NCI-H2227 (cell line): ENCODE results near the gene C12orf42.

ENCODE experiments used
- DNase-seq: peaks from one replicate; lab custom pipeline; 2025; ENCODE audit not compliant: unreplicated experiment; lab: John Stamatoyannopoulos, UW

The C12orf42 gene

GRCh38 chr12:103350116-103350515 lies 145.7 kb downstream of the C12orf42 start:
- DNase-seq = no peak

GRCh38 chr12:103348935-103349334 lies 146.8 kb downstream of the C12orf42 start:
- no peak for DNase-seq

- DNase-seq = no peak
These were observed 158.8 kb downstream of the C12orf42 start for GRCh38 chr12:103336940-103337339.

GRCh38 chr12:103334466-103334865 lies 161.3 kb downstream of the C12orf42 start:
- peak; percentile 20 for DNase-seq

- DNase-seq = no peak
These were observed 162.1 kb downstream of the C12orf42 start for GRCh38 chr12:103333676-103334075.

GRCh38 chr12:103331643-103332042 lies 164.1 kb downstream of the C12orf42 start:
- DNase-seq = no peak

- no peak for DNase-seq
These were observed 165.1 kb downstream of the C12orf42 start for GRCh38 chr12:103330672-103331071.

GRCh38 chr12:103327676-103328075 lies 168.1 kb downstream of the C12orf42 start:
- no peak for DNase-seq

GRCh38 chr12:103326190-103326589 lies 169.6 kb downstream of the C12orf42 start:
- no peak for DNase-seq

- peak; percentile 15 for DNase-seq
These were observed 177.2 kb downstream of the C12orf42 start for GRCh38 chr12:103318566-103318965.

GRCh38 chr12:103317220-103317619 lies 178.5 kb downstream of the C12orf42 start:
- DNase-seq = no peak

DNA sequence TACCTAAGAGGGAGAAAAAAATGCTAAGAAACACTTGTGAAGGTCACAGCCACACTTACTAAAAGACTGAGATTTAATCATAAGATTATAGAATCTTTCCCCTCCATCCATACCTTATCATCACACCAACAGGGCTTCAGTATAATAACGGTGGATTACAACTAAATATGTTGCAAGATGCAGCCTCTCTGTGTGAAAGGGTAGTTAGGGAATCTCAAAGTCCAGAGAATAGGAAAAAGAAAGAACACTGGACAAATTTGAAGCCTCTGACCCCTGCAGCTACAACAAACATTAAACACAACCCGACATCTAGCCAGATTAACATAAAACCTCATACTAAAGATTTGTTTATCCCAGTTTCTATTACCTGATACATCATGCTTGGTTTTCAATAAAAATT lies 181.0 kb downstream of the C12orf42 start:
- DNase-seq = no peak

DNA sequence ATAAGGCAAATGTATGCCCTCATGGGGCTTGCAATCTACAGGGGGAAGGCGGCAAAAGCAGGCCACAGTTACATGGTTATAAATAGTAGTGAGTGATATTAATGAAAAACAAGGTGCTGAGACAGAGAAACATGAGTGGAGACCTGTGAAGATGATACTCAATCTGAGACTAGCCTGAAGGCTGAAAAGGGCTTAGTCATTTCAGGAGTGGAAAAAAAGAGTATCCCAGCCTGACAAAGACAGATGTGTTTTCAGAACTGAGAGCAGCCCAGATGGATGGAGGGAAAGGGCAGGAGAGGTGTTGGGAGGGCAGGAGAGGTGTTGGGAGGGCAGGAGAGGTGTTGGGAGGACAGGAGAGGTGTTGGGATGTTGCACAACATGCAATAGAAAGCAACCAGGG lies 181.9 kb downstream of the C12orf42 start:
- no peak for DNase-seq

- no peak for DNase-seq
These were observed 182.9 kb downstream of the C12orf42 start for GRCh38 chr12:103312742-103313354.

DNA sequence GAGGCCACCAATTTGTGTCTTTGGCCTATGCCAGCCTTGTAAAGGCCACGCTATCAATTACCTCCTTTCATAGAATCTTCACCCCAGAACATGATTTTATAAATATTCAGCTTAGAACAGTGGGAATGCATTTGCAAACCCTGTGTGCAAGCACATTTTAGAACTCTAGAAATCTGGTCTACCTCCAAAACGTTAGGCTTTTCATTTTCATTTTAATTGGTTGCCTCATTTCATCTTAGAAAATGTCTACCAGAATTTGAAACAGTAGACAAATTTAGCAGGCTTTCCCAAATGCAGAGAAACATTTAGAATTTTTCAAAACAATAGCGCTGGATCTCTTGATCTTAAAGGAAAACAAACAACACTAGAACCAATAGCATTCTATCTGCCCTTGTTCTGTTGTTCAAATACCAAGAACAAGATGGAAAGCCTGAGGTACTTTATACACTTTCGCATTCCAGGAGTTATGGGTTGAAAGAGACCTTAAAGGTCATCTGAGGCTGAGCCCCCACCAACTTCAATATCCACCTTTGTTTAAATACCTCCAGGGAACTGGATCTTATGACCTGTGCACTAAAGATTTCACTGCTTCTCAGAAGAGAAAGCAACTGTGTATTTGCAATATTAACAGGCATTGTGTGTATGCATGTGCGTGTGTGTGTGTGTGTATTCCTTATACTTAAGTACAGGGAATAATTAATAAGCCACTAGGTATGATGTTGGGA lies 185.1 kb downstream of the C12orf42 start:
- DNase-seq = no peak

- DNase-seq = no peak
These were observed 187.4 kb downstream of the C12orf42 start for GRCh38 chr12:103308396-103308795.

DNA sequence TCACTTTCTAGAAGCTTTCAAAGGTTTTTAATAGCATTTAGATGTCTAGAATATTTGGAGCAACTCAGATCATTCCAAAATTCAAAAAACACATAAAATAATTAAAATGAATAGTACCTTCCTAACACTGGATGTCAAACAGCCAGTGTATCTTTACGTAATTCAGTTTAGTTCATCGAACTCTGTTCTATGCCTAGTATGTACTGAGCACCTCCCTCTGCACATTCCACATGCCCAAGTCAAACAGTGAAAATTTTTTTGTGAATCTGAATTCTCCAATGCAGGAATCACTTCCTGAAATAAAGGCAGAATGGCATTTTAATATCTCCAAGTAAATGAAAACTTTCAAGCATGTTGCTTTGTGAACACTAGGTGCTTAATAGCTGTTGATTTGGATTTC lies 192.3 kb downstream of the C12orf42 start:
- no peak for DNase-seq

DNA sequence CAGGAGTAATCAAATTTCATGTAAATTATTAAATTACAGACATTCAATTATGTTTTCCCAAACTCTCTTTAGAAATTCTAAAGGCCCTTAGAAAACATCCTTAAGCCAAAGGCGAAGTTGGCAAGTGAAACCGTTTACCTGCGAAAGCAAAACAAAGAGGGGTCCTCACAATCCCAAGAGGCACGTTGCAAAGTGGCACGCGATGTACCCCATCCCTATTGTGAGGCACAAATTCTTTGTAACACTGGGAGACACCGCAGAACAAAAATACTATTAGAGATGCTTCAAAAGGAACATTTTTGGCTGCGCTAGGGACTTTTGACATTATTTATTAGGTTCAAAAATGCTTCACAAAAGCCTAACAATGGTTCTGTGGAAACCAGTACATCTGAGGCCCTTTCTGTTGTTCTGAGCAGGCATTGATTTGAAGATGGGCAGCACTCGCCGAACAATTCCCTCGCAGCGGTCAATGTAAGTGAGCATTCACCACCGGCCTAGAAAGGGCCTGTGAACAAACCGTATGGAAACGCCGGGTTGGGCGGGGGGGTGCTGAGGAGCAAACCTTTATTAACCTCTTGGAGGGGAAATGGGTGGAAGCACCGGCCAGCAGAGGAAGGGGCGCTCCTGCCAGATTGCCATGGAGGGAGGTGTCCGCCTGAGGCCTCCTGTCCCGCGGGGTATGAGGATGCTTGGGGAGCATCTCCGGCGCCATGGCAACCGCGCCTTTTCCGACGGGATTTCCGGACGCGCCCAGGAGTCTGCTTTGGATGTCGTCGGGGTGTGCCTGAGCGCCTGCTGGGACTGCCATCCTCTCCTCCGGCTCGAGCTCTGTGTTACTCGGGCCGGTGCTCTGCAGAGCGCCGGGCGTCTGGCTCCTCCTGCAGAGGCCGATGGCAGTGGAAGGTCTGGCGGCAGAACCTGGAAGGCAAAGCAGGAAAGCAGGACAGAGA lies 193.9 kb downstream of the C12orf42 start:
- no peak for DNase-seq

GRCh38 chr12:103288016-103288415 lies 207.8 kb downstream of the C12orf42 start:
- DNase-seq = no peak

DNA sequence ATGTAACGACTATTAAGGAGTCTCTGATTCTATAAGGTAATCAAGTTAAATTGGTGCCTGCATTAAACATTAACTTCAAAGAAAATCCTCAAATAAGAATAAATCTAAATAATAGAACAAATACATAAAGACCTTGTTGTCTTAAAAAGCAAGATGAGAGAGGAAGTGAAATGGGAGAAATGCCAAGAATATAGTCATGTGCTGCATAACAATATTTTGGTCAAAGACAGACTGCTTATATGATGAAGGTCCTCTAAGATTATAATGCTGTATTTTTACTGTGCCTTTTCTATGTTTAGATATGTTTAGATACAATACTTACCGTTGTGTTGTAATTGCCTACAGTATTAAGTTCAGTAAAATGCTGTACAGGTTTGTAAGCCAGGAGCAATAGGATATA lies 213.6 kb downstream of the C12orf42 start:
- no peak for DNase-seq

DNA sequence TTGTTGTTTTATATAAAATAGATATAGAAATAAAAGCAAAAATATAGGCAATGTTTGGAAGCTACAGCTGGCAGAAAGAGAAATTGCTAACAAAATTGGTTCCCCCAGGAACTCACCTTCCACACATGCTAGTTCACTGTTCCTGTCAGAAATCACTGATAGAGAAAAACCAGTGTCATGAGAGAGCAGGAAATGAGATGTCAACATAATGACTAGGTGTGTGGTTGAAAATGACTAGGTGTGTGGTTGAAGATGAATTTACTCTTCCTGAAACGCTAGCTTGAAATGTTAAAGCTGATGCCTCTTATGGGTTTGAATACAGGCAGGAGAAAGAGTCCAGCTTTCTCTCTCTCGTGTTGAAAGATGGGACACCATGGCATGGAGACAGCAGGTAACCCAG lies 216.3 kb downstream of the C12orf42 start:
- DNase-seq = peak; percentile 88

DNA sequence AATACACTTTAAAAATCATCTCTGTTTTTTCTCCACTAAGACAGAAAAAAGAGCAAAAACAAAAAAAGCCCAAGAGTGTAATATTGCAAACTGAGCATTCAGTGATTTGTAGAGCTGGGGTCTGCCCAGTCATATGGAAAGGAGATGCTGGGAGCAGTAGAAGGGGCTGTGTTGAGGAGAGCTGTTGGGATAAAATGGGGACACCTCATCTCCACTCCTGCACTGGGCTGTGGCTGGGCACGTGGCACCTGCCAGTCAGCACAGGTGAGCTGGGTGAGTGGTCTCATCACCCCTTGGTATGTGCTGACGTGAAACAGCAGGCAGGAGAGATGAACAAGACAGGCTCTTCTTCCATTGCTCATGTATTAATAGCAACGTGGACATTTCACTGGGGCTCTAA lies 217.4 kb downstream of the C12orf42 start:
- DNase-seq = no peak
